Activated CD4-positive, CD25-positive, alpha-beta regulatory T cell treated with anti-CD3 and anti-CD28 coated beads, Interleukin-2, amount 50 U/mL, for 24 hours (primary cell): Measurements from ENCODE around the gene DGKB.
"Not testable (repeated sequence)": the region's sequence is repeated elsewhere in the genome, so short reads cannot be mapped to it uniquely, and the experiment has no call there.

ENCODE experiments used
- ATAC-seq, 2 donors: fragments of 150-1000 bp; cut with Tn5 transposase; one replicate each; pipeline ENCODE4 v1.10.0; 2021; ENCODE audit warnings: mild to moderate bottlenecking in 1 of 2, moderate library complexity in 1 of 2

Gene DGKB

GRCh38 chr7:14570750-14571607 is 331.6 kb downstream of the DGKB start:
- no peak for ATAC-seq

GRCh38 chr7:14552060-14552459 is 350.5 kb downstream of the DGKB start:
- ATAC-seq, result no peak

GRCh38 chr7:14551310-14551709 is 351.2 kb downstream of the DGKB start:
- ATAC-seq, result no peak

GRCh38 chr7:14542624-14543023 is 359.9 kb downstream of the DGKB start:
- ATAC-seq, result no peak

GRCh38 chr7:14521183-14521582 is 381.4 kb downstream of the DGKB start:
- no peak for ATAC-seq

GRCh38 chr7:14510268-14510667 is 392.3 kb downstream of the DGKB start:
- no peak for ATAC-seq

- no peak for ATAC-seq
Measured at GRCh38 chr7:14507617-14508016, 394.9 kb downstream of the DGKB start.

GRCh38 chr7:14505906-14506305 is 396.6 kb downstream of the DGKB start:
- ATAC-seq, result no peak

- no peak for ATAC-seq
Measured at GRCh38 chr7:14504134-14504533, 398.4 kb downstream of the DGKB start.

GRCh38 chr7:14503623-14504022 is 398.9 kb downstream of the DGKB start:
- ATAC-seq, result no peak

GRCh38 chr7:14501436-14501835 is 401.1 kb downstream of the DGKB start:
- ATAC-seq, result no peak

- no peak for ATAC-seq
Measured at GRCh38 chr7:14497390-14497789, 405.2 kb downstream of the DGKB start.

- no peak for ATAC-seq
Measured at GRCh38 chr7:14495633-14496032, 406.9 kb downstream of the DGKB start.

- no peak for ATAC-seq
Measured at GRCh38 chr7:14487701-14488395, 414.7 kb downstream of the DGKB start.

- no peak for ATAC-seq
Measured at GRCh38 chr7:14483663-14484062, 418.9 kb downstream of the DGKB start.

- ATAC-seq, result no peak
Measured at GRCh38 chr7:14480281-14480680, 422.3 kb downstream of the DGKB start.

- ATAC-seq, result no peak
Measured at GRCh38 chr7:14478834-14479510, 423.6 kb downstream of the DGKB start.

GRCh38 chr7:14461716-14462115 is 440.8 kb downstream of the DGKB start:
- ATAC-seq, result not testable (repeated sequence)

GRCh38 chr7:14458846-14459245 is 443.7 kb downstream of the DGKB start:
- not testable (repeated sequence) for ATAC-seq

- no peak for ATAC-seq
Measured at GRCh38 chr7:14457568-14458453, 444.7 kb downstream of the DGKB start.

- no peak for ATAC-seq
Measured at GRCh38 chr7:14449291-14449690, 453.3 kb downstream of the DGKB start.

GRCh38 chr7:14446829-14447228 is 455.7 kb downstream of the DGKB start:
- no peak for ATAC-seq

GRCh38 chr7:14446219-14446618 is 456.3 kb downstream of the DGKB start:
- ATAC-seq, result no peak
